GM12891 (cell line): ENCODE measurements around the gene ZNRD2.

Source experiments
- POLR2A ChIP-seq: IDR thresholded peaks from 2 replicates; pipeline ENCODE4 v1.6.1; 2011; ENCODE audit warnings: low read depth, low read length, control low read depth
- POLR2AphosphoS5 ChIP-seq: IDR thresholded peaks from 2 replicates; pipeline ENCODE4 v1.6.1; 2011; ENCODE audit warnings: low read depth, low read length, control low read depth

DNA sequence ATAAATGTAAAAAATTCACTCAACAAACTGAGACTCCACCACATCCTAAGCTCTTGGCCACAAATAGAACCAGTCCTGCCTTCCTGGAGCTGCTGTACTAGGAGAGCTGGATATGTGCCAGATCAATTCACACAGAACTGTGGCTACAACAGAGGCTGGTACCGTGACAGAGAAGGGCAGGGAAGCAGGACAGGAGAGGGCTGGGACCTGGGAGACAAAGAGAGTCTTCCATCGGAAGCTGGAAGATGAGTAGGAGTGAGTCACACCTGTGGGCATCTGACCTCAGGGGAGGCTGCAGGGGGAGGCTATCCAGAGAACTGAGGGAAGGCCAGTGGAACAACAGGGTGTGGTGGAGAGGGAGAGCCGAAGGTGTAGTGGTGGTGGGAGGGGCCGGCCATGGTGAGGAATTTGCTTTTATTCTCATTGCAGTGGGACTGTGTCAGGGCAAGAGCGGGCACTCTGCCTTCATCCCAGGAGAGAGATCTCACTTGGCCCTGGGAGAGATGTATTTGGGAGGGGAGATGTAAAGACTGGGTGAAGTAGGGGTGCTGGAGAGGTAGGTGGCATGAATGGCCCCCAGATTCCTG, 10.2 kb upstream of the ZNRD2 start:
- TF ChIP-seq POLR2AphosphoS5 (no peak), POLR2A (no peak)
